ENCODE data around the gene GOLPH3L.
A peak's percentile ranks its signal among the peaks of the same experiment; 100 is the strongest.
"Not testable (repeated sequence)": the region's sequence is repeated elsewhere in the genome, so short reads cannot be mapped to it uniquely, and the experiment has no call there.

The GOLPH3L gene

DNA sequence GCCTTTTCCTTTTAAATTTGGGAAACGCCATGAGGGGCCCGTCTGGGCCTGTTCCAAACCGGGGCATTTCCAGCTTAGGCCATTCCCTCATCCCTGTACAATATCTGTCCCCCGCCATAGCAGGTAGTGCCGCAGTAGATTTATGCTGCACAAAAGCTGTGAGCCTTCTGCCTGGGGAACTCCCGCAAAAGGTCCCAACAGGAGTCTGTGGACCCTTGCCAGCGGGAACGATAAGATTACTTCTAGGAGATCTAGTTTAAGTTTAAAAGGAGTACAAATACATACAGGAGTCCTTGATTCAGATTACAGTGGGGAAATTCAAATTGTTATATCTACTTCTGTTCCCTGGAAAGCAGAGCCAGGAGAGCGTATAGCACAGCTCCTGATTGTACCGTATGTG lies 42.3 kb downstream of the GOLPH3L start:
- DNase-seq: not testable (repeated sequence)

- DNase-seq: no peak
Observed at GRCh38 chr1:150650193-150650592, 46.8 kb downstream of the GOLPH3L start.

DNA sequence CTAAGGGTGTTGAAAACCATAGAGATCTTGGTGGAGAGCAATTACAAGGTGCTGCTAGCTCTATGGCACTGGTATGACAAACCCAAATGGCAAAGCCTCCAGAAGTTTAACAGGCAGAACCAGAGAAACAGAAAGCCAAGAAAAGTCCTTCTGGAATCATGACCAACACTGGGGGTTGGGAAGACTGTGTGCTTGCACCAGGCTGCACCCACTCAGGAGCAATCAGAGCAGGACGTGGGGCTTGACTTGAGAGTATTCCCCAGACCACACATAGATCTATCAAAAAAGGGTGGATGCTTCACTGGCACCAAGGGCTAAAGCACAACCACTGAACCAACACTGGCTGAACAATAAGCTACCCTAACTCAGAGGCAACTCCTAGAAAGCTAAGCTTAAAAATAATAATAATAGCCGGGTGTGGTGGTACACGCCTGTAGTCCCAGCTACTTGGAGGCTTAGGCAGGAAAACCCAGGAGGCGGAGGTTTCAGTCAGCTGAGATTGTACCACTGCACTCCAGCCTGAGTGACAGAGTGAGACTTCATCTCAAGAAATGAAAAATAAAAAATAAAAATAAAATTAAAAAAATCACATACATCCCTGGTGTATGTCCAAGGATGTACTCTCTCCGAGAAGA lies 47.4 kb downstream of the GOLPH3L start:
- no peak for DNase-seq

DNA sequence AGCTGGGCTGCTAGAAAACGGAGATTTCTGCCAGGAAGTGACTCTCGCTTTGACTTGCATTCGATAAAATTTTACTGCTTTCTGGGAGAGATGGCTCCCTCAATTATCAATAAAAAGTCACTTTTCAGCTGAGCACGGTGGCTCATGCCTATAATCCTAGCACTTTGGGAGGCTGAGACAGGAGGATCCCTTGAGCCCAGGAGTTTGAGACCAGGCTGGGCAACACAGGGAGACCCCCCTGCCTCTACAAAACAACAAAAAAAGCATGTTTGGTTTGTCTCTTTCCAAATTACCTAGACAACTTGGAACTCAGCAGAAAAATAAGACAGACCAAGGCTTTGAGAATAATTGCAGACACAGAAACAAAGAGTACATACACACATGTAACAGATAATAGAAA lies 54.7 kb downstream of the GOLPH3L start:
- no peak for DNase-seq

- DNase-seq: not testable (repeated sequence)
Observed at GRCh38 chr1:150641126-150641815, 55.7 kb downstream of the GOLPH3L start.

DNA sequence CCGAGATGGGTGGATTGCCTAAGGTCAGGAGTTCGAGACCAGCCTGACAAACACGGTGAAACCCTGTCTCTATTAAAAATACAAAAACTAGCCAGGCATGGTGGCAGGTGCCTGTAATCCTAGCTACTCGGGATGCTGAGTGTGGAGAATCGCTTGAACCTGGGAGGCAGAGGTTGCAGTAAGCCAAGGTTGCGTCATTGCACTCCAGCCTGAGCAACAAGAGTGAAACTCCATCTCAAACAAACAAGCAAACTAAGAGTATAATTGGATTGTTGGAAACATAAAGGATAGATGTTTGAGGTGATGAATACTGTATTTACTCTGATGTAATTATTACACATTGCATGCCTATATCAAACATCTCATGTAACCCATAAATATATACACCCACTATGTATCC lies 58.5 kb downstream of the GOLPH3L start:
- DNase-seq: not testable (repeated sequence)

DNA sequence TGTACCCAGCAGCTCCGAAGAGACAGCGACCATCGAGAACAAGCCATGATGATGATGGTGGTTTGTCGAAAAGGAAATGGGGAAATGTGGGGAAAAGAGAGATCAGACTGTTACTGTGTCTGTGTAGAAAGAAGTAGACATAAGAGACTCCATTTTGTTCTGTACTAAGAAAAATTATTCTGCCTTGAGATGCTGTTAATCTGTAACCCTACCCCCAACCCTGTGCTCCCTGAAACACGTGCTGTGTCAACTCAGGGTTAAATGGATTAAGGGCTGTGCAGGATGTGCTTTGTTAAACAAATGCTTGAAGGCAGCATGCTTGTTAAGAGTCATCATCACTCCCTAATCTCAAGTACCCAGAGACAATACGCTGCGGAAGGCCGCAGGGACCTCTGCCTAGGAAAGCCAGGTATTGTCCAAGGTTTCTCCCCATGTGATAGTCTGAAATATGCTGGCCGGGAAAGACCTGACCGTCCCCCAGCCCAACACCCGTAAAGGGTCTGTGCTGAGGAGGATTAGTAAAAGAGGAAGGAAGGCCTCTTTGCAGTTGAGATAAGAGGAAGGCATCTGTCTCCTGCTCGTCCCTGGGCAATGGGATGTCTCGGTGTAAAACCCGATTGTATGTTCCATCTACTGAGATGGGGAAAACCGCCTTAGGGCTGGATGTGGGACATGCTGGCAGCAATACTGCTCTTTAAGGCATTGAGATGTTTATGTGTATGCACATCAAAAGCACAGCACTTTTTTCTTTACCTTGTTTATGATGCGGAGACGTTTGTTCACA lies 61.9 kb downstream of the GOLPH3L start:
- DNase-seq: not testable (repeated sequence)

- peak; percentile 98 for DNase-seq
Observed at GRCh38 chr1:150629115-150629928, 67.6 kb downstream of the GOLPH3L start, which contains the start of gene ENSA. Gene ENSA (minus strand): TSS chr1:150629612. CDS start chr1:150629470, 142 bp downstream.

DNA sequence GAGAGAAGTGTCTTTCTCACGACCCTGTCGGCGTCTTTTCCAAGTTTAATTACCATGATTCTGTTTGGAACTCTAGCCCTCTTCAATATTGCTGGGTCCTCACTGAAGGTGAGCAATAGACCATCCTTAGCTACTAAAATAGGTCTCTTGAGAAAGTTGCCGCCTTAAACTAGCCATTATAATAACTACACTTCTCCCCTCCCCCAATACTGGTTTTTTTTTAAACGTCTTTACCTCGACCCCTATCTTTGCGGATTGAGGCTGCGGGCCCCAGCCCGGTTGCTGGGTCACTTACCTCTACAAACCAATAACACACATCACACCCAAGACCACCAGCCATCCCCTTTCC lies 68.2 kb downstream of the GOLPH3L start:
- DNase-seq: no peak

GRCh38 chr1:150627826-150628410 lies 69.0 kb downstream of the GOLPH3L start:
- no peak for DNase-seq

DNA sequence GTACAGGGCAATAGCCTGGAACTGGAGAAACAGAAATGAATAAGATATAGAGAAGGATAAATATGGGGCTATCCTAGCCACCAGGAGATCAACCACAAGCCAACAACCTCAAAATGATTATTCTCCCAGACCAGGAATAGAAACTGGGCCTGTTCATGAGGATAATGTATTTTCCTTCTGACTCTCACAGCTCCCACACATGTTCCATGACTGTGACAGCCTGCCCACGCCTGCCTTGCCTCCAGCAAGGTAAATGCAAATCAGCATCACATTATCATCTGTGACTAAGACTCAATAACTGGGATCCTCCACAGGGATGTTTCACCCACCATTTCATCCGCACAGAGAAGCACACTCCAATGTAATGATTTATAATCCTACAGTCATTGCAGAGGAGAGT lies 70.8 kb downstream of the GOLPH3L start:
- DNase-seq: no peak

DNA sequence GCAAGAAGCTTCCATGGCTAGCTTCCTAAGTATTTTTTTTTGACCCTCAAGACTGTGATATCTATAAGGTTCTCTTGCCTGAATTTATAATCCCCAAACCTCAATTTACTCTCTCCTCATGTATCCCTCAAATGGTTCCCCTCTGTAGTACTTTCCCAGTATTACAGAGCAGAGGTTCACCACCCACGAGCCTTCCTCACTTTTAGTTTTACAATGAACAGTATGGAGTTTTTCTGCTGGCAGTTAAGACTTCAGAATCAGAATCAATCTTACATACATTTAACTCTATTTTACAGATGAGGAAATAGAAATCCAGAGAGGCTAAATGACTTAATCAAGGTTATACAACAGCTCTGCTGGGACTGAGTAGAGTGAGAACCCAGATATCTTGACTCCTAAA lies 72.4 kb downstream of the GOLPH3L start:
- not testable (repeated sequence) for DNase-seq

GRCh38 chr1:150624134-150624533 lies 72.8 kb downstream of the GOLPH3L start:
- DNase-seq: not testable (repeated sequence)

DNA sequence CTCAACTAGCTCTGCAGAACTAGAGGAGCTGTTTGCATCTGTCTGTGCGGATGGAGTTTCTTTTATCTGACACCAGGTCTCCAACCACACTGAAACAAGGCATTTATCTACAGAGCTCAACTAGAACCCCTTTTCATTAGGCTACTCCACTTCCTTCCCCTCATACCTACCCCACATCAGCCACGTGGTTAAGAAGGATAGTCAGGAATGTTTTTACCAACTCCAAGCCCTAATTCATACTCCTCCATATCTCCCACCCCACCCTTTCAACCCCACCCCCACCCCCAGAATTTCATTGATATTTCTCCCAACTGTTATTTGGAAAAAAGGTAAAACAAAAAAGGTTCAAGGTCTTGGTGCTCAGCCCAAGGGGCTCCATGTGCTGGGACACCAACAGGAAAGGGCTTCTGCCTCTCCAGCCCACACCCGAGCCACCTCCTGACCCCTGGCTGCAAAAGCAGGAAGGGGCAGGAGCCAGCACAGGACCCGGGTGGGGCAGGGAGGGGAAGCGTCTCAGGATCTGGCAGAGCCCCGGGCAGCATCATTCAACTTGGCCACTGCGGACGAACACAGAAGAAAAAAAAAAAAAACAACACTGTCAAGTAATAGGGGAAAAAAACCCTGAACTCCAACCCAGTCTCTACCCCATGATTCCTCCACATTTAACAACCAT lies 74.5 kb downstream of the GOLPH3L start:
- no peak for DNase-seq

DNA sequence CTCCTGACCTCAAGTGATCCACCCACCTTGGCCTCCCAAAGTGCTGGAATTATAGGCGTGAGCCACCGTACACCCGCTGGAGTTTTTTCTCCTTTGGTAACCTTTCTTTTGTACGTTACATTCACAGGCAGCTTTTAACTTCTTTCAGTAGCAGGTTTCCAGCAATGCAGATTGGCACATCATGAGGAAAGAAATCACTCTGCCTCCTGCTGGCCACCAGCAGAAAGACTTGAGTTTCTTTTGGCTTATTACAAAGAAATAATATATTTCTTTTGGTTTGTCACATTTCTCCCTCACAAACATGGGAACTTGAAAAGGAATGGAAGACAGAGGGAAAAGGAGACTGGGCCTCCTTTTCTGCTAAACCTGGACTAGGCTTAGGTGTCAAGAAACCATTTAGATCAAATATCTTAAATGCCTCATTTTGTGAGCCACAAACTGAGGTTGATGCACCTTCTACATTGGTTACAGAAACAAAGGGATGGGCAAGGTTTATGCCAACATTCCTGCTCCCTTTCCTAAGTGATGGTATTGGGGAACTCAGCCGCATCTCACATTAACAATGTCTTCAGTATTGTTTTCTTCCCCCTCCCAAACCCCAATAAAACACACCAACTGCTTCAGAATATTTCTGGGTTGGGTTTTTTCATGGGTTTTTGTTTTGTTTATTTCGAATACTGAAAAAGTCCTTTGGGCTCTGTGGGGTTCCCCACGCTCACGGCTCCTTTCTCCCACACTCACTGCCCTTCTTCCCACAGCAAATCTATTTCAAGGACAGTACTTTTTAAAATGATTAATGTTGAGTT lies 75.3 kb downstream of the GOLPH3L start:
- no peak for DNase-seq

GRCh38 chr1:150620919-150621318 lies 76.0 kb downstream of the GOLPH3L start:
- no peak for DNase-seq

DNA sequence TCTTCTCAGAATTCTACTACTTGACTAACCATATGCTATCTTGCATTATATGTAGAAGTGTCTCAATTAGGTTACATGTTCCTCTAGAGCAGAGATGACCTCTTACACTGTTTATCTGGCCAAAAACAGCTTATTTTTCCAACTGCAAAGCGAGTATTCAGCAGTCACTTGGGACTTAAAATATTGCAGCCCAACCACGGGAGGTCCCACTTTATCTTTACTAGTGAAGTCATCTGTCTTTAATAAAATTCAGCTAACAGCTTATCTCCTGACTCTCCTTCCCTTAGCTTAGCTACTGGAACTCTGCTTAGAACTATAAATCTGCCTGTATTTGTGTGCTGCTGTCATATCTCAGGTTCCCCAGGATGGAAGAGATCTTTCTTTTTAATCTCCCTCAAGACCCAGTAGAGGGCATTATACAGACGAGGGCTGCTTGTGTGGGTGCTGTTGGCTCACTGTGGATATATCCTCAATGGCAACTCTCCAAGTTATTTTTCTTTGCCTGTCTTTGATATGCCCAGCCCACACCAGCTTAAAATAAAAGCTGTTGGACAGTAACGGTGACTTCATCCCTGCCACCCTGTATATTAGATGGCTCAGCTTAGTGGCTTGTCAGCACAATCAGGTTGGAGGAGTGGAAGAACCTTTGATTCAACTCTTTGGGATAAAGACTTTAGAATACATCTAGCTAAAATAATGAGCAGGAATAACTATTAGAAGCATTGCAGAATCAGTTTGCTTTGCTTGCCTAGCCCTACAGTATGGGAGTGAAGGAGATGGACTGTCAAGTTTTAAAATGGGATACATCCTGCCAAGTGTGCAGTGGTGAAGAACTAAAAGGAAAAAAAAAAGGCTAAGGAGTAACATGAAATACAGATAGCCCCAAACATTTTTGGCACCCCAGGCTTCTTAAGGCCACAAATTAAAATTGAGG lies 77.1 kb downstream of the GOLPH3L start:
- DNase-seq: no peak

DNA sequence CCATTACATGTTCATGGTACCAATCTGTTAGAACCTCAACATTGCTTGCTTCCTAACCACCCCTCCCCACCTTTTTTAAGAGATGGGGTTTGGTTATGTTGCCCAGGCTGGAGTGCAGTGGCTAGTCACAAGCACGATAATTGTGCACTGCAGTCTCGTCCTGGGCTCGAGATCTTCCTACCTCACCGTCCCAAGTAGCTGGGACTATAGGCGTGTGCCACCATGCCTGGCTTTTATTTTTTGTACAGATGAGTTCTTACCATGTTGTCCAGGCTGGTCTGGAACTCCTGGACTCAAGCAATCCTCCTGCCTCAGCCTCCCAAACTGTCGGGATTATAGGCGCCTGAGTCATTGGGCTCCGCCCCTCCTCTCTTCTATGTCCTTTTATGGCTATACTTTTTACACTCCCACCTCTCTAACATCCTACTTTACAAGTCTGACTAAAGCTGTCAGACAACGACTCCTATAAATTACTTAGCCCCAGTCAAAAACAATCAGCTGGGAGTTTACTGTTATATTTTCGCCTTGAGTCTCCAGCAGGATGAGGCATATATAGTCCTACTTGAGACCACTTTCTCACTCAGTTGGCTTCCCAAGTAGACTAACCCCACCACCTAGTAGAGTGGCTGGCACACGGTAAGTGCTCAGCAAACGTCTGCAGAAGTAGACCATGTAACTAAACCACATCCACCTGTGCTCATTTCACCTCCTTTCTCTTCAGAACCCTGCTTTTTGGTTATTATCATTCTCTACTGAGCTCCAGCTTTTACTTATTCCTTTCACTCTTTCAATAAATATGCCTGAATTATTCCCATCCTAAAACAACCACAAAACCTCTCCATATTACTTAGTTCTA lies 81.4 kb downstream of the GOLPH3L start:
- no peak for DNase-seq

Measured in NCI-H748 treated with DMSO at 0.1 percent for 48 hours (cell line).